GM12872 (cell line): ENCODE measurements around the gene TIMM29.

ENCODE experiments used
- TF ChIP-seq, protein P1 (sequence below): IDR thresholded peaks from 3 replicates; pipeline ENCODE4 v1.5.1; 2011; ENCODE audit warnings: low read depth, mild to moderate bottlenecking, low read length, moderate library complexity; ENCODE audit not compliant: insufficient read depth

TIMM29 gene

DNA sequence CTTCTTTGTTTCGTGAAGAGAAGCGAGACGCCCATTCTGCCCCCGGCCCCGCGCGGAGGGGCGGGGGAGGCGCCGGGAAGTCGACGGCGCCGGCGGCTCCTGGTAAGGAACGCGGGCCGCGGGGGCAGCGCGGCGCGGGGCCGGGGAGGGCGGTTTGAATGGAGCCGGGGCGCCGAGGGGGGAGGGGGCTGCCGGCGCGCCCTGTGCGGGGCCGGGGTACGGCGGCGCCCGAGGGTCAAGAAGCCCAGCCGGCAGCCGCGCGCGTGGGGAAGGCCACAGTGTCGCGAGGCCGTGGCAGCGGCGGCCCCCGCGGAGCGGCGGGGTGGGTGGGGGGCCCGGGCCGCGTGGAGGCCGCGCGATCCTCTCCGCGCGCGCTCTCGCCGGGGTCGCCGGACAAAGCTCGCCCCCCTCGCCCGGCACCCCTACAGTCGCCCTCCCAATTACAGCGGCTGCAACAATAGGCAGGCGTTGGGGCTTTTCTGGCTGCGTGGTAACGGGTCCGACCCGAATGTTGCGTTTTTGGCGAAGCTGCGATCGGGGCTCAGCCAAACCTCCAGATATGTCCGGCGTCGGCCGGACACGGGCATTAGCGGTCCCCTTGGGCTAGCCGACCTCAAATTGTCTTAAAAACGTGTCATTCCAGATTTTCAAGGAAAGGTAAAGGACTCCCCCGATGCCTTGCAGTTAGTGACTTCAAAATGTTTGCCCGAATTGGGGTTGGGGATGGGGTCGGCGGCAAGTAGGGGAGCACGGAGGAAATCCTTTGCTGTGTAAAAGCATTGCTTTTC, 32.7 kb downstream of the TIMM29 start:
- TF ChIP-seq, protein P1, sequence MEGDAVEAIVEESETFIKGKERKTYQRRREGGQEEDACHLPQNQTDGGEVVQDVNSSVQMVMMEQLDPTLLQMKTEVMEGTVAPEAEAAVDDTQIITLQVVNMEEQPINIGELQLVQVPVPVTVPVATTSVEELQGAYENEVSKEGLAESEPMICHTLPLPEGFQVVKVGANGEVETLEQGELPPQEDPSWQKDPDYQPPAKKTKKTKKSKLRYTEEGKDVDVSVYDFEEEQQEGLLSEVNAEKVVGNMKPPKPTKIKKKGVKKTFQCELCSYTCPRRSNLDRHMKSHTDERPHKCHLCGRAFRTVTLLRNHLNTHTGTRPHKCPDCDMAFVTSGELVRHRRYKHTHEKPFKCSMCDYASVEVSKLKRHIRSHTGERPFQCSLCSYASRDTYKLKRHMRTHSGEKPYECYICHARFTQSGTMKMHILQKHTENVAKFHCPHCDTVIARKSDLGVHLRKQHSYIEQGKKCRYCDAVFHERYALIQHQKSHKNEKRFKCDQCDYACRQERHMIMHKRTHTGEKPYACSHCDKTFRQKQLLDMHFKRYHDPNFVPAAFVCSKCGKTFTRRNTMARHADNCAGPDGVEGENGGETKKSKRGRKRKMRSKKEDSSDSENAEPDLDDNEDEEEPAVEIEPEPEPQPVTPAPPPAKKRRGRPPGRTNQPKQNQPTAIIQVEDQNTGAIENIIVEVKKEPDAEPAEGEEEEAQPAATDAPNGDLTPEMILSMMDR = no peak

DNA sequence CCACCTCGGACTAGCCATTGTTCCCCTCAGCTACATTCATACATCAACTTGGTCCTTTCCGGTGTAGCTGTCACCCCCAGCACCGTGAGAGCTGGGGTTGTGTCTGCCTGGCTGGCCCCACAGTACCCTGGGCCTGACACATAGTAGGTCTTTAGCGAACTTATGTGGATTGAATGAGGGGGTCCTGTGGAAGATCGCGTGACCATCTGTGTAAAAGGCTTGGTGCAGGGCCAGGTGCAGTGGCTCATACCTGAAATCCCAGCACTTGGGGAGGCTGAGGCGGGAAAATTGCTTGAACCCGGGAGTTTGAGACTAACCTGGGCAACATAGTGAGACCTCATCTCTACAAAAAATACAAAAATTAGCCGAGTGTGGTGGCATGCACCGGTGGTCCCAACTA, 34.3 kb downstream of the TIMM29 start:
- TF ChIP-seq, protein P1 = no peak

DNA sequence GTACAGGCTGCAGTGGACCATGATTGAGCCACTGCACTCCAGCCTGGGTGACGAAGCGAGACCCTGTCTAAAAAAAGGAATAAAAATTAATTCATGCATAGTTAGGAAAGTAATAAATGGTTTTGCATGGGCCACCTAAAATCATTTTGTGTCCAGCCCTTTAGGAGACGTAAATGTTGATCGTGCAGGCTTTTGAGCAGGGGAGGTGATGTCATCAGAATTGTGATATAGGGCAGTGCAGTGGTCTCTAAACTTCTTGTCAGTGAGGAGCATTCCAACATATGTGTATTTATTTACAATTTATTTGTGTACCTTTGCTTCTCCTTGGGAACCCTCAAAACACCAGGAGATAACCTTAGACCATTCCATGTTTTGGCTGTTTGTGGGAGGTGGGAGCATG, 35.3 kb downstream of the TIMM29 start:
- TF ChIP-seq, protein P1 = no peak

DNA sequence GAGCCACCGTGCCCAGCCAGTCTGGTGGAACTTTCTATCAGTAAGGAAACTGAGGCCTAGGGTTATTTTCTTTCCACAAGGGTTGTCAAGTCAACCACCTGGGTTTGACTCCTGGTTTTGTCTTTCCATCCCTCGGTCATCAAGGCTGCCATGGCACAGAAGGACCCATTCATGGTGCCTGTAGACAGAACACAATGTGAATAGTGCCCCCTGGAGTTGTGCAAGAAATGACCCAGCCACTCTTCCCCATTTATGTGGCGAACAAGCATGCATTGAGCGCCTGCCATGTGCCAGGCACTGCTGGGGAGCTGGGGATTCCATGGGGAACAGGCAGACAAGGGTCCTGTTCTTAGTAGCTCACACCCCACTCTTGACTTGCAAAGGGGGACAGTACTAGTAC, 36.3 kb downstream of the TIMM29 start:
- TF ChIP-seq, protein P1 = no peak

DNA sequence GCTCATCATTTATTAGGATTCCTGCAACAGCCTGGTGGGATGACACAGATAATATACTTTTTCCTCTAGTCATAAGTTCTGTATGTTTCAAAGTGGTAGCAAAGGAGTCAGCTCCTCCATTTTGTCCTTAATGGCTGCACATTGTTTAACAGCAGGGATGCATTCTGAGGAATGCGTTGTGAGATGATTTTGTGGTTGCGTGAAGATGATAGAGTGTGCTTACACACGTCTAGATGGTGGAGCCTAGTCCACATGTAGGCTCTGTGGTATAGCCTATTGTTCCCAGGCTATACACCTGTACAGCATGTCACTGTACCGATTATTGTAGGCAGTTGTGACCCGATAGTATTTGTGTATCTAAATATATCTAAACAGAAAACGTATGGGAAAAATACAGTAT, 36.8 kb downstream of the TIMM29 start:
- TF ChIP-seq, protein P1 = no peak

DNA sequence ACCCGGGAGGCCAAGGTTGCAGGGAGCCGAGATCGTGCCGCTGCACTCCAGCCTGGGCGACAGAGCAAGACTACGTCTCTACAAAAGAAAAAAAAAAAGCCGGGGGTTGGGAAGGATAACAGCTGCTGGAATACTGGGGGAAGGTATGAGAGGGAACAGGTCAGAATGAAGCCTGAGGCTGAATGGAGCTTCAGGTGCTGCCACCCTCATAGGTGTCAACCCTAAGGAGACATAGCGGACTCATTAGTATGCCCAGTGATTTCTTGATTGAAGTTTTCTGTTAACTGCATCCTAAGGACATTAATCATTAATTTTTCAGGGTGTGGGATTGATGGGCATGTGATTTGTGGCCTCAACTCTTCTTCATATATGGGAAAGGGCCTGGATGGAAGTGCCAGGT, 38.2 kb downstream of the TIMM29 start:
- TF ChIP-seq, protein P1 = no peak

DNA sequence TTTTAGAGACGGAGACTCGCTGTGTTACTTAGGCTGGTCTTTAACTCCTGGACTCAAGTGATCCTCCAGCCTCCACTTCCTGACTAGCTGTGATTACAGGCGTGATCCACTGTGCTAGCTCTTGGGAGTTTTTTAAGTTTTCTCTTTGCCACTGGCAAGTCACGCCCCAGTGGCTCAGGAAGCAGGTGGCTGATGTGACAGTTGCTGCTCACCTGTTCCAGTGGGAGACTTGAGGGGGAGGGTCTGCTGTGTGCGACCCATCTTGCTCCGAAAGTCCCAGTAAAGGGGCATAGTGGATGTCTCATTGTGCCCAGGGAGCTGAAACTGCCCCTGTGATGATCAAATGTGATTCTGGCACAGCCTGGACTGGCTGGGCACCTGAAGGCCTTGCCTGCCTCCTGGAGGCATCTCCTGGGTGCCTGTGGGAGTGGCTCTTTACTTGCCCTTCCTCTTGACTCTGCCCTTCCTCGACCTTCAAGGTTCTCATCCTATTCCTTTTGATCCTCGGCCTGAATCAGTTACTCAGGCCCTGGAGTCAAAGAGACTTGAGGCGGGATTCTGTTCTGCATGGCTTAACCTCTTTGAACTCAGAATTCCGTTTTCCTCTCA, 40.0 kb downstream of the TIMM29 start:
- TF ChIP-seq, protein P1 = peak; percentile 22; the same call in 1 of the 3 replicates
